Fibroblast of skin of back (primary cell): ENCODE measurements around the gene SS18L1.

Source experiments
- DNase-seq: peaks from one replicate; pipeline ENCODE4 v3.0.0-alpha.2; 2013

Gene SS18L1

GRCh38 chr20:62227977-62228958 is 84.7 kb downstream of the SS18L1 start:
- DNase-seq = no peak

DNA sequence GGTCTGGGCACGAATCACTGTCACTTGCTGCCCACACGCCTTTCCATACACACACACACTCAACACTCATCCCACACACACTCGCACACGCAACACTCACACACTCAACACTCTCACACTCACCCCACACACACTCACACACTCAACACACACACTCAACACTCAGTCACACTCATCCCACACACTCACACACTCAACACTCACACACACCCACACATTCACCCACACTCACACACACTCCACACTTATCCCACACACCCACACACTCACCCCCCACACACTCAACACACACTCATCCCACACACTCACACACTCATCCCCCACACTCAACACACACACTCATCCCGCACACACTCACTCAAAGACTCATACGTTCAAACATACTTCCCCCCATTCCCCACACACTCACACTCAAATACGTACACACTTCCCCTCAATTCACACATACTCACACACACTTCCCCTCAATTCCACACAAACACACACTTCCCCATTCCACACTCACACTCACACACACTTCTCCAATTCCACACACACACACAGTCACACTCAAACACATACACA is 85.5 kb downstream of the SS18L1 start:
- no peak for DNase-seq

DNA sequence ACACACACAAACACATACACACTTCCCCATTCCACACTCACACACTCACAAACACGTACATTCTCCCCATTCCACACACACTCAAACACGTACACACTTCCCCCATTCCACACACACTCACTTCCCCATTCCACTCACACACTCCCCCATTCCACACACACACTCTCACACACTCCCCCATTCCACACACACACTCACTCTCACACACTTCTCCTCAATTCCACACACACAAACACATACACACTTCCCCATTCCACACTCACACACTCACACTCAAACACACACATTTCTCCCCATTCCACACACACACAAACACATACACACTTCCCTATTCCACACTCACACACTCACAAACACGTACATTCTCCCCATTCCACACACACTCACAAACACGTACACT is 86.1 kb downstream of the SS18L1 start:
- no peak for DNase-seq

DNA sequence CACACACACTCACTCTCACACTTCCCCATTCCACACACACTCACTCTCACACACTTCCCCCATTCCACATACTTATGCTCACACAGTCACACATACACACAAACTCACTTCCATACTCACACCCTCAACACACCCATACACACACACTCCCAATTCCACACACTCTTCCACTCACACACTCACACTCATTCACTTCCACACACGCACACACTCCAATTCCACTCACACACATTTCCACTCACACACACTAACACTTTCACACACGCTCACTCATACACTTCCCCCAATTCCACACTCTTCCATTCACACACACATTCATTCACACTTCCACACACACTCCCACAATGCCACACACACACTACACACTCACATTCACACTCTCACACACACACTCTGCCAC is 86.7 kb downstream of the SS18L1 start:
- no peak for DNase-seq

DNA sequence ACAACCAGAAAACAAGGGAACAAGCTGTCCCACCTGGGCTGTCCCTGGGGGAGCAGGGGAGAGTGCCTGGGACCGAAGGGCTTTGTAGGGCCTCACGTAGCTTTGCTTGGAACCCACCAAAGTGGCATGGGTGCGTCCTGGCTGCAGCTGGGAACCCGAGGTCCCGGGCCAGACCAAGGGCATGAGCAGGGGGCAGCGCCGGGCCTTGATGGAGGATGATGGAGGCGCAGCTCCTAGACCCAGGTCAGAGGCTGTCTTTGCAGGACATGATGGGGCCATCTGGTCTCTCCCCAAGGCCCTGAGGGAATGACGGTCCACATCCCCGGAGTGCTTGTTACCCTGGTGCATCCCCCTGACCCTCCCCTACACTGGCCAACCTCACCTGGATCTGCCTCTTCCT is 87.1 kb downstream of the SS18L1 start:
- DNase-seq = no peak

- DNase-seq = no peak
Measured at GRCh38 chr20:62231292-62231691, 87.7 kb downstream of the SS18L1 start.
